Embryonic facial prominence (tissue), 1 donor: ENCODE results near the gene TBX19.
"Not testable (repeated sequence)": the region's sequence is repeated elsewhere in the genome, so short reads cannot be mapped to it uniquely, and the experiment has no call there.

ENCODE experiments used
- DNase-seq: peaks from one replicate; pipeline ENCODE4 v3.0.0-alpha.2; 2016; ENCODE audit errors: extremely low spot score

TBX19 gene

GRCh38 chr1:168354335-168355269 lies 73.9 kb downstream of the TBX19 start:
- not testable (repeated sequence) for DNase-seq

GRCh38 chr1:168360151-168361021 lies 79.7 kb downstream of the TBX19 start:
- DNase-seq: no peak

DNA sequence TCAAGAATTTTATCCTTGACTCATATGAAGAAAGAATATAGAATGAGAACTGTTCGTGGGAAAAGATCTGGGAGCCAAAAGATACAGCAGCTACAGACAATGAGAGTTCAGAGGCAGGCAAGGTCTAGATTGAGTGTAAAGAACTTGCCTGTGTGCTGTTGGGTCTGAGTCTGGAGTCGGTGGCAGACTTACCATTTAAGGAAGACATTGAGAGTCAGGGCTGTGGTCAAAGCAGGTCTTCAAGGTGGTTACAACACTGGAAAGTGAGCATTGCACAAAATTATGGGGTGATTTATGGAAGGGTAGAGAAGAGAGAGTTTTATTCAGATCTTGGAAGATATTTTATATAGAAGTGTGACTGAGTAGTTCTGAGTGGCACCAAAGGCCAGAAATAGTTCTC lies 80.6 kb downstream of the TBX19 start:
- DNase-seq: no peak

GRCh38 chr1:168362991-168363390 lies 82.3 kb downstream of the TBX19 start:
- no peak for DNase-seq
